Measurements from ENCODE around the gene RAET1G. TPM values are rescaled to one million over a fixed set of nuclear protein-coding genes. Genes with fewer than 3 reads are reported as not detected.
"Not testable (repeated sequence)": the region's sequence is repeated elsewhere in the genome, so short reads cannot be mapped to it uniquely, and the experiment has no call there.

Gene RAET1G
- total and polyA plus RNA-seq, 9 of the 15 experiments (the other 6 are each of a cell fraction or from before 2014, with no cell fraction given): 0.11 TPM; not detected in 8

- H3K9ac ChIP-seq (ENCODE audit: insufficient read depth in 1 of 2, low read depth in 2 of 2, low read length in 2 of 2); H3K4me3 ChIP-seq; ATAC-seq; BruUV-seq (replicated peaks); H3K9me3 ChIP-seq (replicated peaks; ENCODE audit: control insufficient read depth, insufficient read depth, low read depth, low read length); H3K9me1 ChIP-seq (ENCODE audit: control insufficient read depth, insufficient read depth, low read length); H3K79me2 ChIP-seq (ENCODE audit: control insufficient read depth, insufficient read depth, low read length); intact Hi-C loops (cut with micrococcal nuclease); CTCF ChIA-PET (ENCODE audit: low intra/inter-chr PET ratio); H2AFZ ChIP-seq (ENCODE audit: low read depth, low read length); FAIRE-seq; POLR2A ChIA-PET; H3K4me1 ChIP-seq (replicated peaks in 1 of 2; ENCODE audit: control insufficient read depth in 2 of 2, insufficient read depth in 2 of 2, low read length in 2 of 2); H3K4me2 ChIP-seq (ENCODE audit: insufficient read depth, low read length); H3K36me3 ChIP-seq (ENCODE audit: control insufficient read depth, insufficient read depth, low read length); DNase-seq (ENCODE audit: extremely low read depth in 1 of 4, low spot score in 3 of 4); H3K27ac ChIP-seq (ENCODE audit: extremely low read depth, low read depth, low read length); H4K20me1 ChIP-seq (replicated peaks; ENCODE audit: control insufficient read depth, insufficient read depth, low read length): not testable (repeated sequence)
- in situ Hi-C loops (cut with MboI): loop anchor here (25.0 kb wide), 1 partner anchor 871 kb away; no protein-coding TSS in a partner anchor
- H3K27me3 ChIP-seq (ENCODE audit: control insufficient read depth in 2 of 2, insufficient read depth in 2 of 2, low read length in 2 of 2): peaks cover 24 to 66% of the 10 kb centered on the region in 2 experiments; a peak in 4 of 5 replicates
- 6% methylated on average over 4 of the region's 4 CpGs for WGBS (ENCODE audit: insufficient coverage, low coverage, missing lambda C conversion rate)
- TF ChIP-seq CBX3 (IDR thresholded peaks at IDR 0.05; ENCODE audit: borderline replicate concordance in 1 of 2, low read length in 2 of 2) (peak in 1 of 2 experiments; percentile 81; a peak in 2 of 3 replicates), ZNF280A (IDR thresholded peaks at IDR 0.05; ENCODE audit: low read depth, partially characterized antibody) (peak; percentile 73), TRIM28 (IDR thresholded peaks at IDR 0.05) (peak; percentile 84), CEBPZ (IDR thresholded peaks at IDR 0.05; ENCODE audit: borderline replicate concordance, low read depth, low read length) (peak; percentile 60; the same call in 1 of the 2 replicates), ZFP36 (IDR thresholded peaks at IDR 0.05; ENCODE audit: low read depth, low read length, partially characterized antibody) (peak; percentile 88)
These were observed 14.4 kb downstream of the RAET1G start for GRCh38 chr6:149908480-149908879.
